GM21423 (cell line): ENCODE results near the gene PEX11A.
"Not testable (repeated sequence)": the region's sequence is repeated elsewhere in the genome, so short reads cannot be mapped to it uniquely, and the experiment has no call there.

Experiments
- ATAC-seq: cut with Tn5 transposase; IDR thresholded peaks from one replicate; pipeline ENCODE4 v1.9.1; 2021; ENCODE audit warnings: mild to moderate bottlenecking, moderate library complexity; ENCODE audit not compliant: unreplicated experiment

Gene PEX11A

GRCh38 chr15:89690276-89691218 is at the start of gene PEX11A, which contains the start of gene WDR93:
TSS of gene PEX11A (minus strand) at chr15:89690754. CDS start at chr15:89690632, 122 bp downstream.
TSS of gene WDR93 (plus strand) at chr15:89690811. CDS start at chr15:89701747, 10,936 bp downstream.
- peak; percentile 87 for ATAC-seq

GRCh38 chr15:89740137-89740536 is 49.6 kb upstream of the PEX11A start:
- peak; percentile 60 for ATAC-seq

- ATAC-seq = no peak
Measured at GRCh38 chr15:89735773-89736172, 45.2 kb upstream of the PEX11A start.

GRCh38 chr15:89732451-89733172 is 42.1 kb upstream of the PEX11A start:
- no peak for ATAC-seq

GRCh38 chr15:89731275-89731674 is 40.7 kb upstream of the PEX11A start:
- no peak for ATAC-seq

GRCh38 chr15:89728254-89728653 is 37.7 kb upstream of the PEX11A start:
- no peak for ATAC-seq

- ATAC-seq = no peak
Measured at GRCh38 chr15:89725064-89725463, 34.5 kb upstream of the PEX11A start.

- no peak for ATAC-seq
Measured at GRCh38 chr15:89724621-89725020, 34.1 kb upstream of the PEX11A start.

- no peak for ATAC-seq
Measured at GRCh38 chr15:89723031-89723430, 32.5 kb upstream of the PEX11A start.

- no peak for ATAC-seq
Measured at GRCh38 chr15:89714775-89715174, 24.2 kb upstream of the PEX11A start.

GRCh38 chr15:89707577-89707976 is 17.0 kb upstream of the PEX11A start:
- ATAC-seq = no peak

GRCh38 chr15:89704411-89704810 is 13.9 kb upstream of the PEX11A start:
- no peak for ATAC-seq

- ATAC-seq = no peak
Measured at GRCh38 chr15:89695198-89695597, 4.6 kb upstream of the PEX11A start.

GRCh38 chr15:89693696-89694095 is 3.1 kb upstream of the PEX11A start:
- no peak for ATAC-seq

GRCh38 chr15:89693091-89693490 is 2.5 kb upstream of the PEX11A start:
- ATAC-seq = no peak

- ATAC-seq = not testable (repeated sequence)
Measured at GRCh38 chr15:89689930-89690275, 651 bp downstream of the PEX11A start.

- ATAC-seq = no peak
Measured at GRCh38 chr15:89686522-89686921, 4.0 kb downstream of the PEX11A start.

- ATAC-seq = no peak
Measured at GRCh38 chr15:89685995-89686394, 4.6 kb downstream of the PEX11A start.

- no peak for ATAC-seq
Measured at GRCh38 chr15:89681146-89681545, 9.4 kb downstream of the PEX11A start.

GRCh38 chr15:89680282-89680873 is 10.2 kb downstream of the PEX11A start:
- no peak for ATAC-seq

- ATAC-seq = no peak
Measured at GRCh38 chr15:89679212-89679611, 11.3 kb downstream of the PEX11A start, which contains the start of gene PLIN1. TSS of gene PLIN1 (minus strand) at chr15:89679367. CDS start at chr15:89677489, 1,878 bp downstream.
